Adrenal gland (tissue), 5 donors: ENCODE results near the gene CTNS.

Experiments
- POLR2A ChIP-seq, 2 donors: fragments of 450-650 bp; IDR thresholded peaks; one replicate each; pipeline ENCODE4 v1.6.1; 2017; ENCODE audit warnings: antibody characterized with exemption in 2 of 2, mild to moderate bottlenecking in 2 of 2, moderate library complexity in 1 of 2
- TF ChIP-seq, protein P1 (sequence below), 6 experiments: fragments of 450-650 bp in 4 of 6; fragments of 200-600 bp in 2 of 6; sonication (generic) in 1 of 6; IDR thresholded peaks; 1 replicate in 5 of 6; 2 replicates in 1 of 6; pipeline versions ENCODE4 v1.5.1 to v1.8.0; 2016 to 2021; ENCODE audit warnings: antibody characterized with exemption in 6 of 6, mild to moderate bottlenecking in 2 of 6, moderate library complexity in 1 of 6
- donor health status: DM: no; HTN: no; CAD: no.

DNA sequence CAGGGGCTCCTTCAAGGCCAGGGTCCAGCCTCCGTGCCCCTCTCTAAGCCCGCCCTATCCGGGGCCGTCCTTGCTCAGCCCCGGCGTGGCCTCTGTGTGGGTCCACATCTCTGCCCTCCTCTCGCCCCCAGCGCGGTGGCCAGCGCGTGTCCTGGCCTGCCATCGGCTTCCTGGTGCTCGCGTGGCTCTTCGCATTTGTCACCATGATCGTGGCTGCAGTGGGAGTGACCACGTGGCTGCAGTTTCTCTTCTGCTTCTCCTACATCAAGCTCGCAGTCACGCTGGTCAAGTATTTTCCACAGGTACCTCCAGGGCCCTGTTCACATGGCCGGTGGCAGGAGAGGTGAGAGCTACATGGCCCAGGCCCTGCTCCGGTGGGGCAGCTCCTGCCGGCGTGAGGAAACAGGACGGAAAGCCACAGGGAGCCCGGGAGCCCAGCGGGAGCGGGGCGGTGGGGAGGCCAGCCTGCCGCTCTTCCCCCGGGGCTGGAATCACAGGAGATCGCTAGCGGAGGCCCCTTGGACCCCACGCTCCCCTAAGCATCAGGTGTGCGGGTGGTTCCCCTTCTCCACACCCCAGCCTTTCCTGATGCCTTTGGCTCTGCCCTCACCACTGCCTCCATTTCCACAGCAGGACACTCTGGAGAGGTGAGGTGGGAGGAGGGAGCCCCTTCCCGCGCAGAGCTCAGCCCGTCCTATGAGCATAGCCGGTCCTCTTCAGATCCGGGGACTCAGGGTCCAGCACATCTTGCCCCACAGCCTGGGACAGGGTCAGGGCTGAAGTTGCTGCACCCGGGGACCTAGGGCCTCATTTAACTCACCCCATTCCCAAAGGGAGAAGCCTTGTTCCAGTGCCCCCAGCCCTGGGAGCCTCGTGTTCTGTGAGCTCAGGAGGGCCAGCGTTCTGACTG lies 21.6 kb downstream of the CTNS start:
- TF ChIP-seq, protein P1, sequence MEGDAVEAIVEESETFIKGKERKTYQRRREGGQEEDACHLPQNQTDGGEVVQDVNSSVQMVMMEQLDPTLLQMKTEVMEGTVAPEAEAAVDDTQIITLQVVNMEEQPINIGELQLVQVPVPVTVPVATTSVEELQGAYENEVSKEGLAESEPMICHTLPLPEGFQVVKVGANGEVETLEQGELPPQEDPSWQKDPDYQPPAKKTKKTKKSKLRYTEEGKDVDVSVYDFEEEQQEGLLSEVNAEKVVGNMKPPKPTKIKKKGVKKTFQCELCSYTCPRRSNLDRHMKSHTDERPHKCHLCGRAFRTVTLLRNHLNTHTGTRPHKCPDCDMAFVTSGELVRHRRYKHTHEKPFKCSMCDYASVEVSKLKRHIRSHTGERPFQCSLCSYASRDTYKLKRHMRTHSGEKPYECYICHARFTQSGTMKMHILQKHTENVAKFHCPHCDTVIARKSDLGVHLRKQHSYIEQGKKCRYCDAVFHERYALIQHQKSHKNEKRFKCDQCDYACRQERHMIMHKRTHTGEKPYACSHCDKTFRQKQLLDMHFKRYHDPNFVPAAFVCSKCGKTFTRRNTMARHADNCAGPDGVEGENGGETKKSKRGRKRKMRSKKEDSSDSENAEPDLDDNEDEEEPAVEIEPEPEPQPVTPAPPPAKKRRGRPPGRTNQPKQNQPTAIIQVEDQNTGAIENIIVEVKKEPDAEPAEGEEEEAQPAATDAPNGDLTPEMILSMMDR (IDR thresholded peaks at IDR 0.05), result no peak
- TF ChIP-seq POLR2A (IDR thresholded peaks at IDR 0.05), result no peak
